ENCODE measurements around the gene DDIAS.

Gene DDIAS

DNA sequence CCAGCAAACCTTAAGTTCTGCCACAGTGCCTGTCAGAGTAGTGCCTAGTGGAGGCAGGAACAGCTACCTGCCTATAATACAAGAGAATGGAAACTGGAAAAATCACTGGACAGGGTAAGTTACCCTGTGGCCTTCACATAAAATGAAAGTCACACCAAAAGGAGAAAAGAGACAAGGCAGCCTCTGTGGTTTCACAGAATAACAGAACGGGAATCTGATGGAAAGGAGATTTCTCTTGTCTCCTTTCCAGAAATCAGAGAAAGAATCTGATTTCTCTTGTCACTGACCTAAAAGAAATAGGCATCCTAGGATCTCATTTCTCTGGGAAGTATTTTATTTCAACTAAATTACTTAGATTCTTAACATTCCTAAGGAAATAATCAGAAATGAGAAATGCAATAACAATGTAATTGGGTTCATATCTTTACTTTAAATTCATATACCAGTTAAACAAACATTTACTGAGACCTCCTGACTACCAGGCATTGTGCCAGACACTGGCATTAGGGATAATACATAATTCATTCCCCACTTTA, 42.9 kb upstream of the DDIAS start:
- DNase-seq (ENCODE audit: low read depth in 2 of 2), result peak; percentile 69 to 79
- H3K4me3 ChIP-seq (replicated peaks in 1 of 2; ENCODE audit: low read depth in 2 of 2, low read length in 2 of 2), result no peak overlapping the region
- TF ChIP-seq, protein P1, sequence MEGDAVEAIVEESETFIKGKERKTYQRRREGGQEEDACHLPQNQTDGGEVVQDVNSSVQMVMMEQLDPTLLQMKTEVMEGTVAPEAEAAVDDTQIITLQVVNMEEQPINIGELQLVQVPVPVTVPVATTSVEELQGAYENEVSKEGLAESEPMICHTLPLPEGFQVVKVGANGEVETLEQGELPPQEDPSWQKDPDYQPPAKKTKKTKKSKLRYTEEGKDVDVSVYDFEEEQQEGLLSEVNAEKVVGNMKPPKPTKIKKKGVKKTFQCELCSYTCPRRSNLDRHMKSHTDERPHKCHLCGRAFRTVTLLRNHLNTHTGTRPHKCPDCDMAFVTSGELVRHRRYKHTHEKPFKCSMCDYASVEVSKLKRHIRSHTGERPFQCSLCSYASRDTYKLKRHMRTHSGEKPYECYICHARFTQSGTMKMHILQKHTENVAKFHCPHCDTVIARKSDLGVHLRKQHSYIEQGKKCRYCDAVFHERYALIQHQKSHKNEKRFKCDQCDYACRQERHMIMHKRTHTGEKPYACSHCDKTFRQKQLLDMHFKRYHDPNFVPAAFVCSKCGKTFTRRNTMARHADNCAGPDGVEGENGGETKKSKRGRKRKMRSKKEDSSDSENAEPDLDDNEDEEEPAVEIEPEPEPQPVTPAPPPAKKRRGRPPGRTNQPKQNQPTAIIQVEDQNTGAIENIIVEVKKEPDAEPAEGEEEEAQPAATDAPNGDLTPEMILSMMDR (IDR thresholded peaks at IDR 0.05; ENCODE audit: low read depth, low read length), result no peak

GRCh38 chr11:82859750-82860149, 41.8 kb upstream of the DDIAS start:
- H3K4me3 ChIP-seq (replicated peaks in 1 of 2; ENCODE audit: low read depth in 2 of 2, low read length in 2 of 2), result no peak overlapping the region
- DNase-seq (ENCODE audit: low read depth in 2 of 2), result peak; percentile 33 to 50
- TF ChIP-seq, protein P1 (IDR thresholded peaks at IDR 0.05; ENCODE audit: low read depth, low read length), result no peak

GRCh38 chr11:82862379-82862778, 39.2 kb upstream of the DDIAS start:
- TF ChIP-seq, protein P1 (IDR thresholded peaks at IDR 0.05; ENCODE audit: low read depth, low read length), result no peak
- H3K4me3 ChIP-seq (replicated peaks in 1 of 2; ENCODE audit: low read depth in 2 of 2, low read length in 2 of 2), result no peak overlapping the region
- DNase-seq (ENCODE audit: low read depth in 2 of 2), result no peak

GRCh38 chr11:82863209-82863608, 38.3 kb upstream of the DDIAS start:
- no peak for DNase-seq (ENCODE audit: low read depth in 2 of 2)
- TF ChIP-seq, protein P1 (IDR thresholded peaks at IDR 0.05; ENCODE audit: low read depth, low read length), result no peak
- no peak overlapping the region for H3K4me3 ChIP-seq (replicated peaks in 1 of 2; ENCODE audit: low read depth in 2 of 2, low read length in 2 of 2)

GRCh38 chr11:82864268-82864667, 37.3 kb upstream of the DDIAS start:
- DNase-seq (ENCODE audit: low read depth in 2 of 2), result peak; percentile 76 to 81
- TF ChIP-seq, protein P1 (IDR thresholded peaks at IDR 0.05; ENCODE audit: low read depth, low read length), result peak; percentile 68
- H3K4me3 ChIP-seq (replicated peaks in 1 of 2; ENCODE audit: low read depth in 2 of 2, low read length in 2 of 2), result no peak overlapping the region

GRCh38 chr11:82865841-82866240, 35.7 kb upstream of the DDIAS start:
- TF ChIP-seq, protein P1 (IDR thresholded peaks at IDR 0.05; ENCODE audit: low read depth, low read length), result no peak
- DNase-seq (ENCODE audit: low read depth in 2 of 2), result no peak
- no peak overlapping the region for H3K4me3 ChIP-seq (replicated peaks in 1 of 2; ENCODE audit: low read depth in 2 of 2, low read length in 2 of 2)

DNA sequence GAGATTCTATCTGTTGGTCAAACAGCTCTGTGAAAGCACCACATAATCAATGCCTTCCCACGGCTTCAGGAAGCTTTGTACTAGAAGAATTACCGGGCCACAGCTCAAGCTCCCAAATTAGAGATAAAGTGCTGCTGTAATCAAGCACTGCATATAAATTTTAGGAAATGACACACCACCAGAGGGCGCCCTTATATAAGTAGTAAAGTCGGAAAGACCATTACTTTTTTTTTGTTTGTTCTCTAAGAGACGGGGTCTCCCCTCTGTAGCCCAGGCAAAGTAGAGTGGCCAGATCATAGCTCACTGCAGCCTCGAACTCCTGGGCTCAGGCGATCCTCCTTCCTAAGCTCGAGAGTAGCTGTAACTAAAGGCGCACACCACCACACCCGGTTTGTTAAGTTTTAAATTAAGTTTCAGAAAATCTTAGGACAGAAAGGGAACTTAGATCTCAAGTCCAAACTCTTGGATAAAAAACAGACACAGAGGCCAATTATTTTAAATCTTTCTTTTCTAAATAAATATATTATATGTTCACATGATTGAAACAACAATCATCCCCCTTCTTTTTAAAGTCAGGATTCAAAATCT, 33.9 kb upstream of the DDIAS start:
- TF ChIP-seq, protein P1 (IDR thresholded peaks at IDR 0.05; ENCODE audit: low read depth, low read length), result peak; percentile 49
- peak overlapping the region in 1 of 2 donors; percentile 22 for H3K4me3 ChIP-seq (replicated peaks in 1 of 2; ENCODE audit: low read depth in 2 of 2, low read length in 2 of 2)
- peak; percentile 88 for DNase-seq (ENCODE audit: low read depth in 2 of 2)

Data from cardiac fibroblast (primary cell).